GM21786 (cell line): ENCODE results near the gene CA11.
"Not testable (repeated sequence)": the region's sequence is repeated elsewhere in the genome, so short reads cannot be mapped to it uniquely, and the experiment has no call there.

Experiments
- ATAC-seq: cut with Tn5 transposase; IDR thresholded peaks from one replicate; pipeline ENCODE4 v1.9.1; 2021; ENCODE audit not compliant: unreplicated experiment

Gene CA11

DNA sequence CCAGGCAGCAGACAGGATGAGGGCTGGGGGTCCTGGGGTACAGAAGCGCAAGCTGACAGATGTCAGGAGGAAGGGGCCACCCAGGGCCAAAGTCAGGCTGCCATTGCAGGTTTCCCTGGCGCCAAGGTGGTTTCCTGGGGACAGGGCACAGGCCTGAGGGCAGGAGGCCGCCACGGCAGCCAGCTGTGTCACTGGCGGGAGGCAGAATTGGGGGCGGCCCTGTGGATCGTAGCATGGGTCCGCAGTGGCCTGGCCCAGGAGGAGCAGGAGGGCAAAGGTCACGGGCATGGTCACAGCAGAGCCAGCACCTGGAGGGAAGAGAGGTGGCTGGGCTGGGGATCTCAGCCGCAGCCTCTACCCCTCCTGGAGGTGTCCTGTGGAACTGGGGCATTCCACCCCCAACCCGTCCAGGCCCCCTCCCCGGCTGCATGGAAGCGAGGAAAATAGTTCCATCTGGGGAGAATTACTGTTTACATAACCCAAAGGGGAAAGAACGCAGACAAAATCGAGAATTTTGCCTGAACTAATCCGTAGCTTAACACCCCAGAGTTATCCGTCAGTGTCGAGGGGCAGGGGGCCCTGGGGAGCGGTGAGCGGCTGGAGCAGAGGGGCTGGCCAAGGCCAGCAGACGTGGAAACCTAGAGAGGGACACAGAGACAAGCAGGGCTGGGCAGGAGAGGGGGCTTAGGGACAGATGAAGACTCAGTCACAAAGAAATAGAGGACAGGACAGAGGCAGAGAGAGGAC, 24.9 kb upstream of the CA11 start:
- no peak for ATAC-seq

DNA sequence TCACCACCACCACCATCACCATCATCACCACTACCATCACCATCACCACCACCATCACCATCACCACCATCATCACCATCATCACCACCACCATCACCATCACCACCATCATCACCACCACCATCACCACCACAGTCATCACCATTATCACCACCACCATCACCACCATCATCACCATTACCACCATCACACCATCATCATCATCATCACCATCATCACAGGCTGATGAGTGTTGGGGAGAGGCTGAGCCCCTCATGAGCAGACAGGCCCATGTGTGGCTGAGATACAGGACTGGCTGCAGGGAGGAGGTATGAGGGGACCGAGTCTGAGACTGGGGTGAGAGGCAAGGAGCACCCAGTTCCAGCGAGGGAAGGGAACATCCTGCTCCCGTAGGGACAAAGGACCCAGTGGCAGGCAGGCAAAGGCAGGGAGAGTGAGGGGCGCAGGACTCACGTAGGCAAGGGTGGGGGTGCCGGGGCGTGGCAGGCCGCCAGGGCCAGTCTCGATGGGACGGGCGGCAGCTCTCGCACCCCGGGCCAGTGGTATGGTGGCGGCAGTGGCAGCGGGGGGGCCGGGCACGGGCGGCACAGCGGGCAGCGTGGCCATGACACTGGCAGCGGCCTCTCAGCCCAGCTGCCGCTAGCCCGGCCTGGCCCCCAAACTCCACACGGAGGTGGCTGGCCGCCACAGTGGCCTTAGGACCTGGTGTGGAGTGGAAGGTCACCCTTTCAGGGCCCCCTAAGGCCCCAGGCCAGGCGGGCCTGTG, 24.1 kb upstream of the CA11 start:
- no peak for ATAC-seq

DNA sequence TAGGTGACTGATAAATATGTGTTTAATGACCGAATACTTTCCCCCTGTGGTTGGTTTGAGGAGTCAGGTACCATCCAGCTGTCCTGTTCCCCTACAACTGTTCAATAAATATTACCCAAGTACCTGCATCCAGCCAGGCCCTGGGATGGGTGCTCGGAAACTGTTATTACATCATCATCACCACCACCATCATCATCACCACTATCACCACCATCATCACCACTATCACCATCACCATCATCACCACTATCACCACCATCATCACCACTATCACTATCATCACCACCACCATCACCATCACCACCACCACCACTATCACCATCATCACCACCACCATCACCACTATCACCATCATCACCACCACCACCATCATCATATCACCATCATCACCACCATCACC, 22.8 kb upstream of the CA11 start:
- no peak for ATAC-seq

DNA sequence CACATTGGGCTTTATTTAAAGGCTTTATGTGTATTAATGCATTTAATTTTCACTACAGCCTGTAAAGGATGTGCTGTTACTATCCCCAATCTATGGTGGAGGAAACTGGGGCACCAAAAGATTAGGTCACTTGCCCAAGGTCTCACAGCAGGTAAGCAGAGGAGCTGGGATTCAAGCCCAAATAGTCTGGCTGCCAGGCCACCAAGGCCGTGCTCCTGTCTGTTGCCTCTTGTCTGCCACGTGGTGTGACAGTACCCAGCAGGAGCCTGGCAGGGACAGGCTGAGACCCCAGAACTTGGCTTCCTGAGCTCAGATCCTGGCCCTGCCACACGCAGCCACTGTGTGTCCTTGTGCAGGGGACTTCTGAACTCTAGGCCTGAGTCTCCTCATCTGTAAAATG, 22.3 kb upstream of the CA11 start:
- no peak for ATAC-seq

DNA sequence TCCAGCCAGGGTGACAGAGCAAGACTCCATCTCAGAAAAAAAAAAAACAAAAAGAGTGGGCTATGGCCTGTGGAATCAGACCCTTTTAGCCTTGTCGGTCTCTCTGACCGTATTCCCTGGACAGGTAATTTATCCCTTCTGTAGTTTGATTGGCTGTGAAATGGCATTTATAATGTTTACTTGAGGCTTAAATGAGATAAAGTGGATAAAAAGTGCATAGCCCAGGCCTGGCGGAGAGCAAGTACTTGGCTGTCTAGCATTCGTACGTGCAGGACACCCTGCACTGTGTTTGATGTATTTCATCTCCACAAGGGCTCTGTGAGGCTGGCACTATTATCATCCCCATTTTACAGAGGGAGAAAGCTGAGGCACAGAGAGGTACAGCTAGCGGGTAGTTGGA, 19.8 kb upstream of the CA11 start:
- ATAC-seq: no peak

DNA sequence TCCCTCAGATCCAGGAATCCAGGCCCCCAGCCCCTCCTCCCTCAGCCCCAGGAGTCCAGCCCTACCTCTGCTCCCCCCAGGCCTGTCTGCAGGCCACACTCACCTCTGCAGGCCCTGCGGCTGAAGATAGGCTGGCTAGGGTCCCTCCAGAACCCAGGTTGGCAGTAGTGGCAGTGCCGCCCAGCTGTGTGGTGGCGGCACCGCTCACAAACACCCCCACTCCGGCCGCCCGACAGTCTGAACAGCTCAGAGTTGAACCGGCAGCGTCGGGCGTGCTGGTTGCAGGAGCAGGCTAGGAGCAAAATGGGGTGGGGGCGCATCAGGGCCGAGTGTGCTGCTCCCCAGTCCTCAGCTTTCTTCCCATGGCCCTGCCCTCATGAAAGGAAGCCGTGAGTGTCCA, 18.5 kb upstream of the CA11 start:
- no peak for ATAC-seq

DNA sequence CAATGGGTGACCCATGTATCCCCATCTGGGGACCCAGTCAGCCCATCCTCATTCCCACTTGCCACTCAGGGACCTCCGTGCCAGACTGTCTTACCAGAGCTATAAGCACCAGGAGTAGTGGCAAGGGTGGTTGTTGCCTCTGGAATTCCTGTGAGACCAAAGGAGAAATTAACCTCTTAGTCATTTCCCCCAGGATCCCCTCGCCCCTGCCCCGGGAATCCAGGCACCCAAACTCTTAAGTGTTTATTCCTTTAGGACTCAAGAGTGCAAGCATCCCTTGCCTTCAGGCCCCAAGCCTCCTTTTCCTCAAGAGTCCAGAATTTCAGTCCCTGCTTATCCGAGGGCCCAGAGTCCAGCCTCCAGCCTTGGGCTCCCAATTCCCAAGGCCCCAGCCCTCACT, 17.7 kb upstream of the CA11 start:
- ATAC-seq: no peak

DNA sequence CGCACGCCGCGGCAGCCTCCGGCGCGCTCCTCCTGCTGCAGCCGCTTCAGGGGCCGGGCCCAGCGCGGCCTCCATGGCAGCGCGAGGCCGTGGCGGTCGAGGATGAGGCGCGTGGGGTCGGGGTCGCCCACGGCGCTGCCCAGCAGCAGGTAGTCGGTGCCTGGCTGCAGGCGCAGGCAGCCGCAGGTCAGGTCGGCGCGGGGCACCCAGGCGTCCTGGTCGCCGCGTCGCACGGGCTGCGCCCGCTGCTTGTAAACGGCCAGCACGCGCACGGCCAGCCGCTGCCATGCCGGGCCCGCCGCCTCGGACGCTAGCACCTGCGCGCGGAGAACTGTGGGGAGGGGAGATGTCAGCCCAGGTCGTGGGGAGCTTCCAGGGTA, 15.7 kb upstream of the CA11 start:
- no peak for ATAC-seq

DNA sequence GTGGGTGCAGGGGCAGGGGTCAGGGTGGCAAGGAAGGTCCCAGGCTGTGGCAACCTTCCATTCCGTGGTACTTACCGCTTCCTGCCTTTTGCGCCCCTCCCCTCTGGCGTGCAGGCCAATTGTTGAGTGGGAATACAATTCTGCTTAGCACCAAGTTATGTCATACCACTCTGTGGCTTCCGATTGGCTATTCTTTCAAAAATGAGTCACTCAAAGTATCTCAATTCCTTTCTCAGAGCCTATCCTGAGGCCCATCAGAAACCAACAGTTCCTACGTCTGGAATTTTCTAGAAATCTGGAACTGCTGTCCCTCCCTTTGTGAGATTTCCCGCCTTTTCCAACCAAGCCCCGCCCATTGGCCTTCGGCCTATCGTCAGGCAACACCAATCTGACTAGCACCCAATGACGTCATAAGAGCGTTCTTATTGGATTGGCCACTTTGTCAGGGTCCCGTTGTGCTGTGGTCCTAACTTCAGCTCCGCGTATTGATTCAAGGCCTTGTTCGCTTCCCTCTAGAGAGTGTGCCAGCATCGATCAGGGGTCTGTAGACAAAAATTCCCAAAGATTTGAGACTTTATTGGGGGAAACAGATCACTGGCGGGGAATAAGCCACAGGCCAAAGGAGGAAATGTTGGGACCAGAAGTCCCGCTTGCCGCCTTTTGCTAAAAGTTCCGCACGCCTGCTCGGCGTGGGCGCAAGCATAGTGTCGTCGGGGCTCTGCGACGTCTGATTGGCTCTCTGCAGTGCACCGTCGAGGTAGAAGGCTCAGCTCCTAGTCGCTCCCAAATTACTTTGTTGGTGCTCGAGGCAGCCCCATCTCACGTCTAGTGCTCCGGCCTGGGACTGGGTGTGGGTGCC, 15.1 kb upstream of the CA11 start:
- ATAC-seq: peak; percentile 64

DNA sequence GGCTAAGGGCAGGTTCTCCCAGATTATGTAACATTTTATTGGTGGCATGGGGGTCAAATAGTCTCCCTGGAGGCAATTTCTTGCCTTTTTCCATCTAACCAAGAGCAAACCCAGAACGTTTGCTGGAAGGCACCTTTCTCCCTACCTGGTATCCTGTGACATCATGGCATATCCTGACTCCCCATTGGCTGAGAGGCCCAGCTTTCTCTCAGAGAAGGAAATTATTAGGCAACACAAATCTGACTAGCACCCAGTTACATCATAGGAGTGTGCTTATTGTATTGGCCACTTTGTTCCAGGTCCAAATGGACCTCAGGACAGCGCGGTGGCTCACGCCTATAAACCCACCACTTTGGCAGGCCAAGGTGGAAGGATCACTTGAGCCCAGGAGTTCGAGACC, 13.8 kb upstream of the CA11 start:
- ATAC-seq: no peak

DNA sequence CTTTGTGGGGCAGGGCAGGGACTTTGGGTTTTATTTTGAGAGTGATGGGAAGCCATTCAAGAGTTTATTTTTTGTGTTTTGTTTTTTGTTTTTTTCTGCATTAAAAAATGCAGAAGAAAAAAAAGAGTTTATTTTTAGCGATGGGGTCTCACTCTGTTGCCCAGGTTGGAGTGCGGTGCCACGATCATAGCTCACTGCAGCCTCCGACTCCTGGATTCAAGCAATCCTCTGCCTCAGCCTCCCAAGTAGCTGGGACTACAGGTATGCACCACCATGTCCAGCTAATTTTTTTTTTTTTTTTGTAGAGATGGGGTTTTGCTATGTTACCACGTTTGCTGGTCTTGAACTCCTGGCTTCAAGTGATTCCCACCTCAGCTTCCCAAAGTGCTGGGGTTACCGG, 12.5 kb upstream of the CA11 start:
- ATAC-seq: no peak

DNA sequence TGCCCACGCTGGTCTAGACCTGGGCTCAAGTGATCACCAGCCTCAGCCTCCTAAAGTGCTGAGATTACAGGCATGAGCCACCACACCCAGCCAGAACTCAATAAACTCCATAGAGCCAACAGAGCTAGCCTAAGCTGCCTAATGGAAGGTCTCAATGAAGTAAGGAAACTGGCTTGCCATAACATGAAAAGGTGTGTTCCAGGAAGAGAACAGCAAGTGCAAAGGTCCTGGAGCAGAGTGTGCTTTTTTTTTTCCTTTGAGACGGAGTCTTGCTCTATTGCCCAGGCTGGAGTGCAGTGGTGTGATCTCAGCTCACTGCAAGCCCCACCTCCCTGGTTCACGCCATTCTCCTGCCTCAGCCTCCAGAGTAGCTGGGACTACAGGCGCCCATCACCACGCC, 11.8 kb upstream of the CA11 start:
- ATAC-seq: not testable (repeated sequence)

DNA sequence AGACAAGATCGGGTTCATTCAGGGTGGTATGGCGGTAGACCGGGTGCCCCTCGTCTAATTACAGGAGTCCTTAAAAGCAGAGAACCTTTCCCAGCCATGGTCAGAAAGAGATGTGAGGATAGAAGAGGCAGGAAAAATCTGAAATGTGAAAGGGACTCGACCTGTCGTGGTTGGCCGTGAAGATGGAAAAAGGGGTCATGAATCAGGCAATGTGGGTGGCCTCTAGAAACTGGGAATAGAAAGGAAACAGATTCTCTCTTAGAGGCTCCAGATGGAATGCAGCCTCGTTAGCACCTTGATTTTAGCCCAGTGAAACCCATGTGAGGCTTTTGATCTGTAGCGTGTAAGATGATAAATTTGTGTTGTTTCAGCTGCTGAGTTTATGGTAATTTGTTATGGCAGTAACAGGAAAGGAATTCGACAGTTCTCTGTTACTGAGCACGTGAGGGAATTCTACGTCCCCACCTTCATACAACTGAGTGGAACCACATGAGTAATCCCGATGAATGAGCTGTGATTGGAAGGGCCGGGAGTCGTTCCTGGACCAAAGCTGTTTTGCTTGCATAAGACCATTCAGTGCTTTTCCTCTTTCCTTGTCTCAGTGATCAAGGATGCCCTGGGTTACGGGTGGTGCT, 11.0 kb upstream of the CA11 start:
- no peak for ATAC-seq

DNA sequence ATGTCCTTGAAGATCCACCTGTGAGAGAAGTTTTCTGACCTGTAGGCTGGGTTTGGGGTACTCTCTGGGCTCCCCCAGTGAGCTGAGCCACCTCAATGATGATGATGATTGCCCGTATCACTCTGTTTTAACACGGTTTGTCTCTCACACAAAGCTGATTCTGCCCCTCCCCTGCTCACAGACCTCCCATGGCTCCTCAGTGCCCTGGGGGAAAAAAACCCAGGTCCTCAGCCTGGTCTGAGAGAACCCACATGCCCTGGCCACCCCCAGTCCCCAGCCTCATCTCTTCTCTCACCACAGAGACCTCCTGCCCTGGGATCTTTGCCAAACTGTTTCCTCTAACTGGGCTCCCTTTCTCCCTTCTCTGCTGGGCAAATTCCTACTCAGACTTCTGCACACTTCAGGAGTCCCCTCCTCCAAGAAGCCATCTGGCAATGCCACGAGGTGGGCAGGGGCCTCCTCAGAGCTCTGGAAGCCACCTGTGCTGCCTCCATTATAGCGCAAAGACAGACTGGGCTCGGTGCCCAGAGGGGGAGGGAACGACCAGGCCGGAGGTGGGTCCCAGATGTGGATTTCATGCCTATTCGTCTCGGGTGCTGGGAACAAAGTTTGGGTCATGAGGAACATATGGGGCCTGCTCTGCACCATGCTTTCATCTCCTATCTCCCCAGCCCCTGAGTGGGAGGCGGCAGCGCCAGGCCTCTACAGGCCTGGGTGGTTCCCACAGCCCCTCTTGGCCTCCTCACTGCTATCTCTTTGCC, 8.5 kb upstream of the CA11 start:
- ATAC-seq: no peak

DNA sequence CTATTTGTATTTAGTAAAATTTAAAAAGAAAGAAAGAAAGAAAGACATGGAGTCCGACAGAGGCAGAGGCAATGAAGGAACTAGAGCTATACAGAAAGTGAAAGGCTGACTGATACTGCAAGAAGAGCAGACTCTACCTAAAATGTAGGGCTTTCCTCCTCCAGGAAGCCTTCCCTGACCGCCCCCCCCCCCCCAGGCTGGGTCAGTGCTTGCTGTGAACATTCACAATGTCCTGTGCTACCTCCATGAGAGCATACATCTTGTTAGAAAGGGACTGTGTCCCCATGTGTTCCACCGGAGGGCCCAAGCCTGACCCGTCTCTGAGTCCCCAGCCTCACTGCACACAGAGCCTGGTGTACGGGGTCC, 5.7 kb upstream of the CA11 start:
- ATAC-seq: no peak

DNA sequence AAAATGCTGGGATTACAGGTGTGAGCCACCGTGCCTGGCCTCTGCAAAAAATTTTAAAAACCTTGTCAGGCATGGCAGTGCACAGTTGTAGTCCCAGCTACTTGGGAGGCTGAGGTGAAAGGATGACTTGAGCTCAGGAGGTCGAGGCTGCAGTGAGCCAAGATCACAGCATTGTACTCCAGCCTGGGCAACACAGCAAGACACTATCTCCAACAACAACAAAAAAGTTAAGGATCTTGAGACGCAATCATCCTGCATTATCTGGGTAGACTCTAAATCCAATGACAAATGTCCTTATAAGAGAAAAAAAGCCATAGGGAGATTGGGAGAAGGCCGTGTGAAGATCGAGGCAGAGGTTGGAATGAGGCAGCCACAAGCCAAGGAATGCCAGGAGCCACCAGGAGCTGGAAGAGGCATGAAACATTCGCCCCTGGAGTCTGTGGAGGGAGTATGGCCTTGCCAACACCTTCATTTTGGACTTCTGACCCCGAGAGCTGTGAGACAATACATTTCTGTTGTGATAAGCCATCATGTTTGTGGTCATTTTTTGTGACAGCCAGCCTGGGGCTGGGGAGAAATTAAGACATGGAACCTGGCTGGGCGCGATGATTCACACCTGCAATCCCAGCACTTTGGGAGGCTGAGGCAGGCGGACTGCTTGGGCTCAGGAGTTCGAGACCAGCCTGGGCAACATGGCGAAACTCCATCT, 5.1 kb upstream of the CA11 start:
- no peak for ATAC-seq

DNA sequence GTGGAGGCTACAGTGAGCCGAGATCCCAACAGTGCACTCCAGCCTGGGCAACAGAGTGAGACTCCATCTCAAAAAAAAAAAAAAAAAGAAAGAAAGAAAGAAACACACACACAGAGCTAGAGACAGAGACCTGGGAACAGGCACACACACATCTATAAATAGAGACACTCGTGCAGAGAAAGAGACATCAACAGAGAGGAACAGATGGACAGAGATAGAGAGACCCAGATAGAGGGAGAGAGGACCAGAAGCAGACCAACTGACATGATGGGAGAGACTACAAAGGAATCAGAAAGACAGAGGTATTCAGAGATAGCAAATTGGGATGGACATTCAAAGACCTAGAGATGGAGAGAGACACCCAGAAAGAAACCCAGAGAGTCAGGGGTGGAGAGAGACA, 2.1 kb upstream of the CA11 start:
- no peak for ATAC-seq

DNA sequence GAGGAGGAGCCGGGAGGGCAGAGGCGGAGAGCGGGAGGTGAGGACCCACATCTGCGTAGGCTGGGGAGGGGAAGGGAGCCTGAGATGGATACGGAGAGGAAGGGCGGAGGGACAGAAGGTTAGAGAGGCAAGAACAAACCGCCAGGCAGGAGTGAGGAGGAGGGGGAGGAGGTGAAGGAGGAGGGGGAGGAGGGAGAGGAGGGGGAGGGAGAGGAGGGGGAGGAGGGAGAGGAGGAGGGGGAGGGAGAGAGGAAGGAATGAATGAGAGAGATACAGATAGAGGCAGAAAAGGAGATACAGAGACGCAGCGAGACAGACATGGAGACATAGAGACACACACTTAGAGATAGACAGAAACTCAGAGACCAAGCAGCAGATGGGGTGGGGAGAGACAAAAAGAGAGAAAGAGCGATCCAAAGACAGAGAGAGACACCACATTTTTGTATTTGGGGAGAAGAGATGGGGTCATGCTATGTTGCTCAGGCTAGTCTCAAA, 782 bp upstream of the CA11 start:
- ATAC-seq: no peak

DNA sequence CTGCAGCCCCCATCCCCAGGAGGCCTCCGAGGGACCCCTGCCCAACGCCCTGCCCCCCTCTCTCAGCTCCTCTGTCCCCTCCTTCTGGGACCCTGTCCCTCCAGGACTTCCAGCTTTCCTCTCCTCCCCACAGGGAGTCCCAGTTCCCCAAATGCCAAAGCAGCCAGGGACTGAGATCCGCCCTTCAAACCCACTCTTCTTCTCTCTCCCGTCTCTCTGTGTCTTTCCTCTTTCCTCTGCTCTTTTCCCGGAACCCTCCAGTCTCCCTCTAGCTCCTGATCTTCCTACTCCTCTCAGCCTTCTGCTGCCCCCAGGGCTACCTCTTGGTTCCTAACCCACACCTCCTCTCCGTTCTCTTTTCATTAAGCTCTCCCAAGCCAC, 377 bp downstream of the CA11 start:
- no peak for ATAC-seq
